ENCODE measurements around the gene EXOSC5.

DNA sequence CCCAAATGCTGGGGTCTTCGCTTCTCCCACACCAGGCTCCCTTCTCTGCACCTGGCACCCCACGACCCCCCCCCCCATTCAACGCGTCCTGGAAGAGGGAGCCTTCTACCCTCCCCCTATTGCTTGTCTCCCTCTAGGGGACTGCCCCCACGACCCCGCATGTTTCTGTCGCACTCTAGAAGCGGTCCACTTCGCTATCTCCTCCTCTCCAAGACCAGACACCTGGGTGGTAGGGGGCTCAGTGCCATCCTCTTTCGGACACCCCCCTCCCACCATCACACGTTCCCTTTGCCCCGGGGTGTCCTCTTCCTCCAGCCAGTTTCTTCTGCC, 44.9 kb downstream of the EXOSC5 start:
- TF ChIP-seq POLR2AphosphoS5 (IDR thresholded peaks at IDR 0.05; ENCODE audit: borderline replicate concordance, low read depth, low read length), result no peak
- TF ChIP-seq EZH2 (IDR thresholded peaks at IDR 0.05), result no peak

All from SK-N-MC (cell line).